Body of pancreas (tissue), 4 donors: ENCODE measurements around the gene PRPF18. TPM values are rescaled to one million over a fixed set of nuclear protein-coding genes. Genes with fewer than 3 reads are reported as not detected.

Source experiments
- ATAC-seq: fragments of 150-250 bp; one replicate; pipeline ENCODE4 v1.9.1; 2016
- DNase-seq, 4 donors: peaks; one replicate each; pipeline ENCODE4 v3.0.0-alpha.2; 2019
- H3K27ac ChIP-seq, 4 donors: fragments of 200-600 bp; sonication (generic); 1 replicate in 3 of 4; 2 replicates in 1 of 4; pipeline versions ENCODE4 v1.5.1 to v1.6.1; 2016 to 2019; ENCODE audit warnings: mild to moderate bottlenecking in 1 of 4, mixed read lengths in 1 of 4, moderate library complexity in 1 of 4
- H3K27me3 ChIP-seq, 2 donors: fragments of 200-600 bp; sonication (generic); one replicate each; pipeline ENCODE4 v1.6.0; 2016; ENCODE audit warnings: mild to moderate bottlenecking in 1 of 2
- H3K36me3 ChIP-seq, 2 donors: fragments of 200-600 bp; sonication (generic); replicated peaks in 1 of 2; 2 replicates each; pipeline ENCODE4 v1.5.1; 2016; ENCODE audit warnings: low read depth in 2 of 2; ENCODE audit not compliant: insufficient read depth in 1 of 2
- H3K4me1 ChIP-seq: fragments of 200-600 bp; sonication (generic); one replicate; pipeline ENCODE4 v1.6.0; 2016
- H3K4me3 ChIP-seq, 2 donors: fragments of 200-600 bp; sonication (generic); 1 replicate in 1 of 2; 2 replicates in 1 of 2; pipeline ENCODE4 v1.5.1; 2016 to 2019
- H3K9me3 ChIP-seq, 3 donors: fragments of 200-600 bp; sonication (generic); 1 replicate in 2 of 3; 2 replicates in 1 of 3; pipeline ENCODE4 v1.5.1; 2016
- CTCF ChIP-seq, 7 experiments: fragments of 450-650 bp in 4 of 7; fragments of 200-600 bp in 3 of 7; sonication (generic) in 3 of 7; IDR thresholded peaks; one replicate each; pipeline ENCODE4 v1.5.1; 2016 to 2019; ENCODE audit warnings: antibody characterized with exemption in 7 of 7
- POLR2A ChIP-seq, 3 donors: fragments of 450-650 bp; IDR thresholded peaks; one replicate each; pipeline ENCODE4 v1.6.1; 2016; ENCODE audit warnings: antibody characterized with exemption in 3 of 3, mild to moderate bottlenecking in 2 of 3
- WGBS, 2 donors: methylation state at CpG; one replicate each; pipeline ENCODE4 v1.1.5; 2017; 5-methylcytosine and 5-hydroxymethylcytosine counted together
- intact Hi-C: fragments of 100-400 bp; cut with DNase I; formaldehyde crosslinking; loops from one replicate; pipeline ENCODE4 v1.15.1; 2023
- total RNA-seq, 2 donors: library from RNA; depleted of rRNA; stranded (reverse); fragments of >200 nt; gene quantifications; one replicate each; pipeline ENCODE4 v1.1.0, GENCODE V29; 2016

The PRPF18 gene
- total RNA-seq, 2 donors from 2014 or later = 13.8 to 22.8 TPM

DNA sequence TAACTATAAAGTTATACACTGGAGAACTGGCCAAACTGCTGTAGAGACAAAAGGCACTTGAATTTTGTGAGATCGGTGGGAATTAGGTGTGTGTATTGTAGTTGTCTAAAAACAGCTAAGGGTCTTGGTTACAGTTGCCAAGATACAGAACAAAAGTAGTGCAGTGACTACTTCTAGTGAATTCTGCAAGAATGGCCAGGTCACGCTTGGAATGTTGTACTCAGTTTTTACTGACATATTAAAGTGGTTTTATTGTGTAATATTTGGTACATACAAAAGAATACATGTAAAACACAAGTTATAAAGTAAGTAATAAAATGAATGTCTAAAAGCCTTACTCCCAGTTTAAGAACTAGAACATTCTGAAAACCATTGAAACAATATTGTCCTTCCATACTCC, 42.4 kb downstream of the PRPF18 start:
- no peak for ATAC-seq
- Histone ChIP-seq H3K9me3 (no peaks in the 10 kb centered on the region), H3K4me1 (peaks cover 19% of the 10 kb centered on the region), H3K27ac (peak overlapping the region in 1 of 4 donors; percentile 15), H3K4me3 (no peak overlapping the region), H3K27me3 (no peaks in the 10 kb centered on the region), H3K36me3 (no peaks in the 10 kb centered on the region)
- WGBS, 2 donors = 71 to 81% methylated on average over 2 of the region's 2 CpGs
- intact Hi-C loops = no loop called here
- DNase-seq = no peak
- TF ChIP-seq POLR2A (IDR thresholded peaks at IDR 0.05) (no peak), CTCF (IDR thresholded peaks at IDR 0.05) (no peak)

DNA sequence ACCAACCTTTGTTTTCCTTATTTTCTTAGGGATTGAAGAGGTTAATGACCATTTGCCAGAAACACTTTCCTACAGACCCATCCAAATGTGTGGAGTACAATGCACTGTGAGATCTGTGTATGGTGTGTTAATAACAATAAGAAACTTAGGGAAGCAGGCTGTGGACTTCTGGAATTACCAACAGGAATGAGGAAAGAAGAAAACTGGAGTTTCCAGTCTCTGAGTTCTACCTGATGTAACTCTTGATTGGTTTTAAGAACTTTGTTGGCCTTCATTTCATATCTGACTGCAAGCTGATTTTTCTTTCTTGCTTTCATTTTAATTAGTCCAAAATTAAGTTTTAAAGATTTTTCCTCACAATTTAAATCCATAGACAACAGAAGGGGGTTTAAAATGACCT, 43.5 kb downstream of the PRPF18 start:
- peaks cover 19% of the 10 kb centered on the region for H3K4me1 ChIP-seq
- no peak for TF ChIP-seq CTCF (IDR thresholded peaks at IDR 0.05)
- TF ChIP-seq POLR2A (IDR thresholded peaks at IDR 0.05) = no peak
- H3K36me3 ChIP-seq = no peaks in the 10 kb centered on the region
- no peak for DNase-seq
- no peak overlapping the region for H3K4me3 ChIP-seq
- H3K27me3 ChIP-seq = no peaks in the 10 kb centered on the region
- no peak for ATAC-seq
- H3K27ac ChIP-seq = no peak overlapping the region
- no peaks in the 10 kb centered on the region for H3K9me3 ChIP-seq
- intact Hi-C loops = no loop called here

DNA sequence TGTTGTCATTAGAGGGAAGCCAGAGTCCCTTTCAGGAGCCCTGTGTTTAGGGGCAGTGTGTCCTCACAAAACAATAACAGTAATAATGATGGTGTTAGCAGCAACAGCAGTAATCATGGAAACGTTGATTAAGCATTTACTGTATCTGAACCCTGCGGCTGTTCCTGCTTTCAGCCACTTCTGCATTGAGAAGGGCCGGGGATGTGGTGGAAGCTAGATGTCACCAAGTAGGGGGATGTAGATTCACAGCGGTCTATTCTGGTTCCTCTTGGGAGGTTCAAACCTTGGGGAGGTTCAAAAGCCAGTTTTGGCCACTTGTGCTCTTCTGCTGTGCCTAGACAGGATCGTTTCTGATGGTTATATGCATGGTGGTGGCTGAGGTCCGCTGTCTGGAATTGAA, 44.8 kb downstream of the PRPF18 start:
- TF ChIP-seq CTCF (IDR thresholded peaks at IDR 0.05) (no peak), POLR2A (IDR thresholded peaks at IDR 0.05) (no peak)
- no peak overlapping the region for H3K27ac ChIP-seq

GRCh38 chr10:13632440-13632839, 45.7 kb downstream of the PRPF18 start:
- TF ChIP-seq CTCF (IDR thresholded peaks at IDR 0.05) = no peak
- TF ChIP-seq POLR2A (IDR thresholded peaks at IDR 0.05) = no peak
- Histone ChIP-seq H3K27ac (peak overlapping the region in 1 of 4 donors; percentile 19), H3K27me3 (no peaks in the 10 kb centered on the region), H3K9me3 (no peaks in the 10 kb centered on the region), H3K4me3 (no peak overlapping the region), H3K4me1 (peaks cover 17% of the 10 kb centered on the region), H3K36me3 (no peaks in the 10 kb centered on the region)
- DNase-seq (no peak), ATAC-seq (no peak)
- intact Hi-C loops = no loop called here
- WGBS, 2 donors = 66 to 90% methylated on average over 3 of the region's 3 CpGs

More for the DNA sequence above, 44.8 kb downstream of the PRPF18 start:
- DNase-seq (peak in 1 of 4 donors; percentile 27), ATAC-seq (no peak)
- no peaks in the 10 kb centered on the region for H3K9me3 ChIP-seq
- H3K27me3 ChIP-seq = no peaks in the 10 kb centered on the region
- H3K36me3 ChIP-seq = no peaks in the 10 kb centered on the region
- 93% methylated on average over 6 of the region's 6 CpGs for WGBS, 2 donors
- H3K4me3 ChIP-seq = no peak overlapping the region
- intact Hi-C loops = no loop called here
- peaks cover 19% of the 10 kb centered on the region for H3K4me1 ChIP-seq

- no peak for TF ChIP-seq CTCF (IDR thresholded peaks at IDR 0.05)
- TF ChIP-seq POLR2A (IDR thresholded peaks at IDR 0.05) = no peak
- Histone ChIP-seq H3K9me3 (no peaks in the 10 kb centered on the region), H3K27ac (peak overlapping the region in 2 of 4 donors; percentile 19 to 37), H3K27me3 (no peaks in the 10 kb centered on the region), H3K4me3 (no peak overlapping the region), H3K4me1 (peaks cover 17% of the 10 kb centered on the region), H3K36me3 (no peaks in the 10 kb centered on the region)
- peak; percentile 22 for ATAC-seq
- 89 to 92% methylated on average over 5 of the region's 5 CpGs for WGBS, 2 donors
- no peak for DNase-seq
- intact Hi-C loops = no loop called here
Measured at GRCh38 chr10:13632884-13633440, 46.2 kb downstream of the PRPF18 start.
